ENCODE data around the gene FASTK.

Gene FASTK

DNA sequence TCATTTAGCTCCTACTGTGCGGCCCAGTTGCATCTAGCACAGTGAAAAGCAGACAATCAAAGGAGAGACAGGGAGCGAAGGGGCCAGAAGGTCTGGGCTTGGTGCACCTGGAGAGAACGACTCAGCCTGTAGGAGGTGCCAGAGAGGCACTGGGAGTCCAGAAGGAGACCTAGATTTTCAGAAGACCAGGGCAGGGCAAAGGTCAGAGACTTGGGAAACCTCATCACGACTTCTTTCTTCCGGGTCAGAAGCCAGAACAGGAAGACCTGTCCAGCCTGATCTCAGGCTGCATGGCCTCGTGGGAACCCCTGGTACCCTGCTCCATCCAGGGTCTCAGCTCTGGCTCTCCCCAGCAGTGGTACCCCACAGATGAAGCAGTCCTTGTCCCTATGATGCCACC, 10.8 kb upstream of the FASTK start:
- no peak overlapping the region for H3K4me3 ChIP-seq (ENCODE audit: low read depth, low read length)
- peak; percentile 75 for TF ChIP-seq CTCF (IDR thresholded peaks at IDR 0.05; ENCODE audit: low read depth, low read length)
- in situ Hi-C loops (cut with HindIII; ENCODE audit: low sequenced_read_pairs): no loop called here

DNA sequence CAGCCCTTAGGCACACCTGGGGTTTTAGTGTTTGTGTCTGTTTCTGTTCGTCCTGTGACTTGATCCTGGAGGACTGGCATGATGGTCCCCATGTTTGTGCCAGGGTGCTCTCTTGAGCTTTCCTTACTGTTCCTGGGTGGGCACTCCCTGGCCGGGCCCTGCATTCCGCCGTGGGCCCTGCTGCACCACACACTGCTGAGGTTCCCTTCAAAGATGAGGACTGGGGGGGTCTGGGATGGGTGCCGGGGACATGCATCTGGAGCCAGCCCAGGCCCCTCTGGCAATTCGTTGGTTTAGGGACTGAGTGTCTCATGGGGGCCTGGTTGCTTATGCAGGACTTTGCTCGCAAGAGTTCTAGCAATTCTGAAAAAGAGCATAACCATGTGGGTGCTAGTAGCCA, 10.4 kb upstream of the FASTK start:
- no peak for DNase-seq (ENCODE audit: low read depth, low spot score)
- no peak for TF ChIP-seq CTCF (IDR thresholded peaks at IDR 0.05; ENCODE audit: low read depth, low read length)
- H3K4me3 ChIP-seq (ENCODE audit: low read depth, low read length): no peak overlapping the region
- in situ Hi-C loops (cut with HindIII; ENCODE audit: low sequenced_read_pairs): no loop called here

More for the DNA sequence above, 10.8 kb upstream of the FASTK start:
- DNase-seq (ENCODE audit: low read depth, low spot score): no peak

DNA sequence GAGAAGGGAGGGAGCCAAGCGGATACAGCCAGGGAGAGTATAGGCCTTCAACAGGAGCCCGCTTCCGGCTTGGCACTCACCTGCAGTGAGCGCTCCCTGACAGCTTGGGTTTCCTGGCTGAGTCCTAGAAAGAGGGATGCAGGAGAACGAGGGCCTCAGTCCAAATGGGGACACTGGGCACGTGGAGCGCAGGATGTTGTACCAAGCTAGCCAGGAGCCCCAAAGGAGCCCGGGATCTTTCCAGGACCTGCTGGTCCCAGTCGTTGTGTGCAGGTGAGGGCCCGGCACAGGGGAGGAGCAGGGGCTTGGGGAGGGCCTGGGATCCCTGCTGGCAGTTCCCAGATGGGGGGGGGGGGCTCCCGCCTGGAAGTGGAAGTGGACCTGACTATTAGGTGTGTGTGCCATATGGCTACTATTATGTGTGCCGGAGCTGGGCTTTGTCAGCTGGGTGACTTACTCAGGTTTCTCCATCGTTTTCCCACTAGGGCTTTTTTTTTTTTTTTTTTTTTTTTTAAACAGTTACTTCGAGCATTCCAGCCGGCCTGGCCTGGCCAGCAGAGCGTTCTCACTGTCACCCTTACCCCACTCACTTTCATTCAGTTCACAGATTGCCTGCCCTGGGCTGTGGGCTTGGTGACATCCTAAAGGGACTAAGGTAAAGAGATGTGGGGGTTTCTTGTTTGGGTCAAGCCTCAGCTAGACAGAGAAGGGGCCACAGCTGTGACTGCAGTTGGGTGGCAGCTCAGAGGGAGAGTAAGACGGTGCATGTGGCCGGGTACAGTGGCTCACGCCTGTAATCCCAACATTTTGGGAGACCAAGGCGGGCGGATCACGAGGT, 9.5 kb upstream of the FASTK start:
- in situ Hi-C loops (cut with HindIII; ENCODE audit: low sequenced_read_pairs): no loop called here
- H3K4me3 ChIP-seq (ENCODE audit: low read depth, low read length): no peak overlapping the region
- TF ChIP-seq CTCF (IDR thresholded peaks at IDR 0.05; ENCODE audit: low read depth, low read length): no peak
- no peak for DNase-seq (ENCODE audit: low read depth, low spot score)

- no peak for TF ChIP-seq CTCF (IDR thresholded peaks at IDR 0.05; ENCODE audit: low read depth, low read length)
- H3K4me3 ChIP-seq (ENCODE audit: low read depth, low read length): peak overlapping the region; percentile 74
- peak; percentile 62 for DNase-seq (ENCODE audit: low read depth, low spot score)
- in situ Hi-C loops (cut with HindIII; ENCODE audit: low sequenced_read_pairs): no loop called here
Observed at GRCh38 chr7:151088856-151089699, 8.5 kb upstream of the FASTK start.

GRCh38 chr7:151088019-151088855, 7.6 kb upstream of the FASTK start:
- in situ Hi-C loops (cut with HindIII; ENCODE audit: low sequenced_read_pairs): no loop called here
- DNase-seq (ENCODE audit: low read depth, low spot score): peak; percentile 34
- TF ChIP-seq CTCF (IDR thresholded peaks at IDR 0.05; ENCODE audit: low read depth, low read length): no peak
- H3K4me3 ChIP-seq (ENCODE audit: low read depth, low read length): peak overlapping the region; percentile 74

Data from astrocyte of the spinal cord (primary cell).